ENCODE results near the gene COMP.

DNA sequence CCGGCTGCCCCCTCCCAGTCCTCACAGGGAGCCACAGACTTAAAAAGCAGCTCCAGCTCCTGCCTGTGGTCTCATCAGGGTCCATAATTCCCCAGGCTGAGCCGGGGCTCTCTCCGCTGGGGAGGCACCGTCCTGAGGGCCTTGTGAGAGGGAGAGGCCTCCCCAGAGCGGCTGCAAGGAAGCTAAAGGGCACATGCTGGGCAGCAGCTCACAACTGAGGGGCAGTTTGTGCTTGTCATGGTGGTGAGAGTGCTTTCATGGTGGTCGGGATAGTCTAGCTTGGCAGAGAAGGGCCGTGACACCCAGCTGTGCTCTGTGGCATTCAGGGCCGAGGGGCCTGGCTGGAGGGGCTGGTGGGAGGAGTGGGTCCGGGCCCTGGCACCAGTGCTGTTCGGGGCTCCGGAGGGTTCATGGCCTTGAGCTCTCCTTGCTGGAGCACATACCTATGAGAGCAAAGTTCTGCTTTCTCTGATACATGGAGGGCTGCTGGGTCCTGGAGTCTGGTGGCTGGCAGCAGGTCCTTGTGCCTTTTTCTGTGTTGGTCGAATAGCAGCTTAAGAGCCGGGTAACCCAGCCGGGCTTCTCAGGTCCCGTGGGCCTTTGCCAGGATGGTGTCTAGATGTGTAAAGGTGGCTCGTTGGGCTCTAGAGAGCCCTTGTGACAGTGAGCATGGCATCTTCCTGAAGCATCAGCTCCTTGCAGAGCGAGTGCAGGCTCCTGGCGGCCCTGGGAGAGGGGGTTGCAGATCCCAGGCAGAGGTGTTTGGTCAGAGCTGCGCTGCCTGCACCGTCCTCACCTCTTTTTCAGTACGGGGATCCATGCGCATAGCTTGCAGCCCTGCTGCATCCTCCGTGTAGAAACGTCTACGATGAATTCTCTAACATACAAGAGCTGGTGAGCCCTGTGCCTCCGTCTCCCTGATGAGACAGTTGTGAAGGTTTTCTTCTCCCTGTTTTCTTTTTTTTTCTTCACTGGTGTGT, 49.5 kb upstream of the COMP start:
- TF ChIP-seq, protein P1, sequence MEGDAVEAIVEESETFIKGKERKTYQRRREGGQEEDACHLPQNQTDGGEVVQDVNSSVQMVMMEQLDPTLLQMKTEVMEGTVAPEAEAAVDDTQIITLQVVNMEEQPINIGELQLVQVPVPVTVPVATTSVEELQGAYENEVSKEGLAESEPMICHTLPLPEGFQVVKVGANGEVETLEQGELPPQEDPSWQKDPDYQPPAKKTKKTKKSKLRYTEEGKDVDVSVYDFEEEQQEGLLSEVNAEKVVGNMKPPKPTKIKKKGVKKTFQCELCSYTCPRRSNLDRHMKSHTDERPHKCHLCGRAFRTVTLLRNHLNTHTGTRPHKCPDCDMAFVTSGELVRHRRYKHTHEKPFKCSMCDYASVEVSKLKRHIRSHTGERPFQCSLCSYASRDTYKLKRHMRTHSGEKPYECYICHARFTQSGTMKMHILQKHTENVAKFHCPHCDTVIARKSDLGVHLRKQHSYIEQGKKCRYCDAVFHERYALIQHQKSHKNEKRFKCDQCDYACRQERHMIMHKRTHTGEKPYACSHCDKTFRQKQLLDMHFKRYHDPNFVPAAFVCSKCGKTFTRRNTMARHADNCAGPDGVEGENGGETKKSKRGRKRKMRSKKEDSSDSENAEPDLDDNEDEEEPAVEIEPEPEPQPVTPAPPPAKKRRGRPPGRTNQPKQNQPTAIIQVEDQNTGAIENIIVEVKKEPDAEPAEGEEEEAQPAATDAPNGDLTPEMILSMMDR (IDR thresholded peaks at IDR 0.05; ENCODE audit: low read depth, low read length, poor library complexity, severe bottlenecking) = no peak
- TF ChIP-seq EZH2phosphoT487 (IDR thresholded peaks at IDR 0.05; ENCODE audit: borderline replicate concordance, low read length) = no peak
